Activated effector memory CD4-positive, alpha-beta T cell treated with anti-CD3 and anti-CD28 coated beads, Interleukin-2, amount 50 U/mL, for 16 hours (primary cell): Measurements from ENCODE around the gene HLA-DQA2.
"Not testable (repeated sequence)": the region's sequence is repeated elsewhere in the genome, so short reads cannot be mapped to it uniquely, and the experiment has no call there.

Source experiments
- DNase-seq: peaks from one replicate; pipeline ENCODE4 v3.0.0-alpha.2; 2020

Gene HLA-DQA2

GRCh38 chr6:32741031-32741960 lies at the start of gene HLA-DQA2:
Gene HLA-DQA2, plus strand, starts transcription at chr6:32741391. Its CDS starts 53 bp downstream, at chr6:32741444.
- DNase-seq: no peak

GRCh38 chr6:32692019-32692418 lies 49.2 kb upstream of the HLA-DQA2 start:
- DNase-seq: peak; percentile 82

GRCh38 chr6:32697031-32697430 lies 44.2 kb upstream of the HLA-DQA2 start:
- DNase-seq: no peak

GRCh38 chr6:32700391-32701040 lies 40.7 kb upstream of the HLA-DQA2 start:
- no peak for DNase-seq

GRCh38 chr6:32703347-32703746 lies 37.8 kb upstream of the HLA-DQA2 start:
- DNase-seq: no peak

- DNase-seq: not testable (repeated sequence)
Observed at GRCh38 chr6:32705164-32705563, 36.0 kb upstream of the HLA-DQA2 start.

GRCh38 chr6:32709625-32710024 lies 31.6 kb upstream of the HLA-DQA2 start:
- no peak for DNase-seq

- DNase-seq: no peak
Observed at GRCh38 chr6:32713241-32713640, 27.9 kb upstream of the HLA-DQA2 start.

- DNase-seq: no peak
Observed at GRCh38 chr6:32716396-32716795, 24.8 kb upstream of the HLA-DQA2 start.

GRCh38 chr6:32718879-32719278 lies 22.3 kb upstream of the HLA-DQA2 start:
- no peak for DNase-seq

- no peak for DNase-seq
Observed at GRCh38 chr6:32738126-32738525, 3.1 kb upstream of the HLA-DQA2 start.

- no peak for DNase-seq
Observed at GRCh38 chr6:32742374-32742773, 1.2 kb downstream of the HLA-DQA2 start.

GRCh38 chr6:32744776-32745175 lies 3.6 kb downstream of the HLA-DQA2 start:
- no peak for DNase-seq

- DNase-seq: not testable (repeated sequence)
Observed at GRCh38 chr6:32745649-32746048, 4.5 kb downstream of the HLA-DQA2 start.

- no peak for DNase-seq
Observed at GRCh38 chr6:32752580-32752979, 11.4 kb downstream of the HLA-DQA2 start.

GRCh38 chr6:32759669-32760068 lies 18.5 kb downstream of the HLA-DQA2 start:
- no peak for DNase-seq

GRCh38 chr6:32761072-32761471 lies 19.9 kb downstream of the HLA-DQA2 start:
- no peak for DNase-seq

- no peak for DNase-seq
Observed at GRCh38 chr6:32761548-32761947, 20.4 kb downstream of the HLA-DQA2 start.

GRCh38 chr6:32763421-32763820 lies 22.2 kb downstream of the HLA-DQA2 start, which contains the start of gene HLA-DQB2:
Gene HLA-DQB2, minus strand, starts transcription at chr6:32763532. Its CDS starts 62 bp downstream, at chr6:32763470.
- no peak for DNase-seq

- no peak for DNase-seq
Observed at GRCh38 chr6:32764048-32764447, 22.9 kb downstream of the HLA-DQA2 start.

GRCh38 chr6:32772656-32773055 lies 31.5 kb downstream of the HLA-DQA2 start:
- DNase-seq: no peak

GRCh38 chr6:32774426-32774825 lies 33.2 kb downstream of the HLA-DQA2 start:
- DNase-seq: no peak

GRCh38 chr6:32775071-32775470 lies 33.9 kb downstream of the HLA-DQA2 start:
- DNase-seq: no peak

- no peak for DNase-seq
Observed at GRCh38 chr6:32779036-32779435, 37.8 kb downstream of the HLA-DQA2 start.
